ENCODE measurements around the gene UXS1.

GRCh38 chr2:106111882-106112571 is 82.1 kb downstream of the UXS1 start:
- TF ChIP-seq REST (IDR thresholded peaks at IDR 0.05; ENCODE audit: low read depth) = no peak
- TF ChIP-seq EGR1 (IDR thresholded peaks at IDR 0.05) = no peak
